Stomach (tissue), 9 donors: ENCODE data around the gene CBLC. TPM values are rescaled to one million over a fixed set of nuclear protein-coding genes. Genes with fewer than 3 reads are reported as not detected.

ENCODE experiments used
- DNase-seq, 2 donors: peaks; one replicate each; pipeline versions ENCODE4 v3.0.0 to v3.0.0-alpha.2; 2013 to 2019
- H3K27ac ChIP-seq, 5 donors: fragments of 200-600 bp in 4 of 5; sonication (generic) in 4 of 5; one replicate each; pipeline ENCODE4 v1.5.1; 2013 to 2019; ENCODE audit warnings: mild to moderate bottlenecking in 1 of 5, moderate library complexity in 1 of 5
- H3K27me3 ChIP-seq, 3 donors: fragments of 200-600 bp; sonication (generic); one replicate each; pipeline ENCODE4 v1.5.1; 2017 to 2019; ENCODE audit warnings: mixed run types in 1 of 3
- H3K36me3 ChIP-seq, 4 donors: fragments of 200-600 bp; sonication (generic); 1 replicate in 3 of 4; 2 replicates in 1 of 4; pipeline ENCODE4 v1.5.1; 2016 to 2019
- H3K4me1 ChIP-seq, 4 donors: fragments of 200-600 bp; sonication (generic); one replicate each; pipeline ENCODE4 v1.5.1; 2016 to 2019
- H3K4me3 ChIP-seq, 4 donors: fragments of 200-600 bp; sonication (generic) in 3 of 4; one replicate each; pipeline ENCODE4 v1.5.1; 2016 to 2019; ENCODE audit warnings: mild to moderate bottlenecking in 1 of 4
- H3K9me3 ChIP-seq, 4 donors: fragments of 200-600 bp; sonication (generic); one replicate each; pipeline ENCODE4 v1.5.1; 2016 to 2019
- EP300 ChIP-seq: sonication (generic); formaldehyde crosslinking; IDR thresholded peaks from one replicate; pipeline ENCODE4 v1.6.1; 2017; ENCODE audit warnings: antibody characterized with exemption
- POLR2A ChIP-seq, 4 donors: fragments of 450-650 bp; IDR thresholded peaks; one replicate each; pipeline ENCODE4 v1.6.1; 2016; ENCODE audit warnings: antibody characterized with exemption in 4 of 4, control low read depth in 2 of 4, mild to moderate bottlenecking in 1 of 4, moderate library complexity in 1 of 4
- POLR2AphosphoS5 ChIP-seq, 3 donors: sonication (generic); formaldehyde crosslinking; IDR thresholded peaks; one replicate each; pipeline ENCODE4 v1.6.1; 2016; ENCODE audit warnings: antibody characterized with exemption in 3 of 3
- WGBS, 5 donors: extraction: QIAGEN DNeasy Blood & Tissue Kit in 3 of 5; methylation state at CpG; one replicate each; pipeline versions ENCODE4 v1.1.5 to v1.1.7; 2013 to 2018; 5-methylcytosine and 5-hydroxymethylcytosine counted together
- intact Hi-C: fragments of 100-400 bp; cut with DNase I; formaldehyde crosslinking; loops from one replicate; pipeline ENCODE4 v1.15.1; 2023; ENCODE audit warnings: low total_unique reads
- polyA plus RNA-seq, 3 donors: library from polyadenylated mRNA; stranded (reverse); fragments of 200-250 nt; gene quantifications; one replicate each; pipeline ENCODE4 v1.2.3, GENCODE V29; 2013
- total RNA-seq, 5 donors: library from RNA; depleted of rRNA; stranded (reverse); fragments of >200 nt; gene quantifications; one replicate each; pipeline versions ENCODE4 v1.1.0 to v1.2.3, GENCODE V29; 2014 to 2016
- TF ChIP-seq, protein P1 (sequence below), 7 experiments: fragments of 450-650 bp in 4 of 7; fragments of 200-600 bp in 3 of 7; sonication (generic) in 3 of 7; IDR thresholded peaks; one replicate each; pipeline ENCODE4 v1.5.1; 2016 to 2019; ENCODE audit warnings: antibody characterized with exemption in 7 of 7, control low read depth in 2 of 7, mild to moderate bottlenecking in 1 of 7
- donor health status: healthy with polysubstance abuse.
- donor health status: Bipolar disorder and iron deficiency.
- donor health status: healthy.

Gene CBLC
- total and polyA plus RNA-seq, 8 donors: 13.2 to 178 (median 42.8) TPM

DNA sequence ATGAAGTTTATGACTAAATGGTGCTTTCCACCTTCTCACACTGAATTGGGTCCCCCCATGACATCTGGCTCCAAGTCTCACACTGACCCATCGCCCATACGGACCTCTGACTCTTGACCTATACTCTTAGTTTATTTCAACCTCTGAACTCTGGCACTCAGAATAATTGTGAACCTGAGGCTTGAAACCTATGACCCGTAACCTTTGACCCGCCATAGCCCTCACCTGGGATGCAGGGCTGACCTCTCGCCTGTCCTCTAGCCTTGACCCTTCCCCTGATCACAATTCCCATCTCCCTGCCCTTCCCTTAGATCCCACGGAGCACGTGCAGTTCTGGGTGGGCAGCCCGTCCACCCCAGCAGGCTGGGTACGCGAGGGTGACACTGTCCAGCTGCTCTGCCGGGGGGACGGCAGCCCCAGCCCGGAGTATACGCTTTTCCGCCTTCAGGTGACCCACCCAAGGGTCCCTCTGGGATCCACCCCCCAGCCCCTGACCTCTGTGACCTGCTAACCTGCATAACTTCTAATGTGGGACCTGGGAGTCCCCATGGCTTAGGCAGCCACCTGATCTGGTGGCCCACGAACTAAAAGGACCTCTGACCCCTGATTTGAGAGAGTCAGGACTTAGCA, 36.3 kb downstream of the CBLC start:
- intact Hi-C loops: no loop called here
- DNase-seq: no peak
- 89 to 96% (median 92%) methylated on average over 16 of the region's 16 CpGs for WGBS, 5 donors
- peaks cover 7 to 22% (median 15%) of the 10 kb centered on the region in 4 donors for H3K4me1 ChIP-seq
- H3K4me3 ChIP-seq: no peak overlapping the region
- H3K9me3 ChIP-seq: no peaks in the 10 kb centered on the region
- TF ChIP-seq EP300 (no peak), POLR2AphosphoS5 (IDR thresholded peaks at IDR 0.05) (no peak)
- TF ChIP-seq, protein P1, sequence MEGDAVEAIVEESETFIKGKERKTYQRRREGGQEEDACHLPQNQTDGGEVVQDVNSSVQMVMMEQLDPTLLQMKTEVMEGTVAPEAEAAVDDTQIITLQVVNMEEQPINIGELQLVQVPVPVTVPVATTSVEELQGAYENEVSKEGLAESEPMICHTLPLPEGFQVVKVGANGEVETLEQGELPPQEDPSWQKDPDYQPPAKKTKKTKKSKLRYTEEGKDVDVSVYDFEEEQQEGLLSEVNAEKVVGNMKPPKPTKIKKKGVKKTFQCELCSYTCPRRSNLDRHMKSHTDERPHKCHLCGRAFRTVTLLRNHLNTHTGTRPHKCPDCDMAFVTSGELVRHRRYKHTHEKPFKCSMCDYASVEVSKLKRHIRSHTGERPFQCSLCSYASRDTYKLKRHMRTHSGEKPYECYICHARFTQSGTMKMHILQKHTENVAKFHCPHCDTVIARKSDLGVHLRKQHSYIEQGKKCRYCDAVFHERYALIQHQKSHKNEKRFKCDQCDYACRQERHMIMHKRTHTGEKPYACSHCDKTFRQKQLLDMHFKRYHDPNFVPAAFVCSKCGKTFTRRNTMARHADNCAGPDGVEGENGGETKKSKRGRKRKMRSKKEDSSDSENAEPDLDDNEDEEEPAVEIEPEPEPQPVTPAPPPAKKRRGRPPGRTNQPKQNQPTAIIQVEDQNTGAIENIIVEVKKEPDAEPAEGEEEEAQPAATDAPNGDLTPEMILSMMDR (IDR thresholded peaks at IDR 0.05): no peak
- peaks cover 0 to 38% (median 27%) of the 10 kb centered on the region in 4 donors for H3K36me3 ChIP-seq
- H3K27me3 ChIP-seq: peaks cover 0 to 3% (median 0%) of the 10 kb centered on the region in 3 donors
- H3K27ac ChIP-seq: no peak overlapping the region

DNA sequence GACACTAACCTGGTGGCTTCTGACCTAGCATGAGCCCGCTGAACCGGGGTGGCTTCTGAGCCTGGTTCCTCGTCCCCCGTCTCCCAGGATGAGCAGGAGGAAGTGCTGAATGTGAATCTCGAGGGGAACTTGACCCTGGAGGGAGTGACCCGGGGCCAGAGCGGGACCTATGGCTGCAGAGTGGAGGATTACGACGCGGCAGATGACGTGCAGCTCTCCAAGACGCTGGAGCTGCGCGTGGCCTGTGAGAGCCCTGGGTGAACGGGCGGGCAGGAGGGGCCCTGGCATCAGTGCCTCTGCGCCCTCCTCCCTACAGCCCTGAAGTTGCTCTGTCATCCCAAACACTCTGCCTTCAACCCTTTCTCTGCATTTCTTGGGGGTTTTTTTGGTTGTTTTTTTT, 36.8 kb downstream of the CBLC start:
- 89 to 95% (median 92%) methylated on average over 15 to 17 of the region's 17 CpGs for WGBS, 5 donors

DNA sequence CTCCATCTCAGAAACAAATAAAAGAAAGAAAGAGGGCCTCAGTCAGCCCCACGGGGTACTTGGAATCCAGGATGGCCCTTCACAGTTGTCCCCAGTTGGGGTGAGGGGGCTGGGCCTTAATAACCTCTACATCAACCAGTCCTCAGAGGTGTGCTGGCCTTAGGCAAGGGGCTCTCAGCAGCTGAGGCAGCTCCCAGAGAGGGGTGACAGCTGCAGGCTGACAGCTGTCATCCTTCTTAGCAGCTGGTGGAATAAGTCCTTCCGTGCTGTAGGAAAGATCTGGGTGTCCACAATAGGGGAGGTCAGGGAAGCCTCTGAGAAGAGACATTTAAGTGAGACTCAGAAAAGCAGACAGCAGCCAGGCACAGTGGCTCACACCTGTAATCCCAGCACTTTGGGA, 38.6 kb downstream of the CBLC start:
- no peak for DNase-seq
- intact Hi-C loops: no loop called here
- TF ChIP-seq POLR2A (IDR thresholded peaks at IDR 0.05) (no peak), EP300 (no peak)
- H3K4me1 ChIP-seq: peaks cover 0 to 12% (median 10%) of the 10 kb centered on the region in 4 donors
- peaks cover 0 to 46% (median 32%) of the 10 kb centered on the region in 4 donors for H3K36me3 ChIP-seq
- no peaks in the 10 kb centered on the region for H3K9me3 ChIP-seq
- 64 to 84% (median 78%) methylated on average over 2 of the region's 2 CpGs for WGBS, 5 donors
- H3K27me3 ChIP-seq: peaks cover 0 to 4% (median 0%) of the 10 kb centered on the region in 3 donors
- no peak overlapping the region for H3K4me3 ChIP-seq
- no peak overlapping the region for H3K27ac ChIP-seq

More for the DNA sequence above, 36.8 kb downstream of the CBLC start:
- intact Hi-C loops: no loop called here
- Histone ChIP-seq H3K9me3 (no peaks in the 10 kb centered on the region), H3K27ac (no peak overlapping the region), H3K4me3 (no peak overlapping the region), H3K36me3 (peaks cover 0 to 43% (median 32%) of the 10 kb centered on the region in 4 donors), H3K27me3 (no peaks in the 10 kb centered on the region), H3K4me1 (peaks cover 3 to 16% (median 10%) of the 10 kb centered on the region in 4 donors)
- no peak for DNase-seq
- no peak for TF ChIP-seq POLR2A (IDR thresholded peaks at IDR 0.05)
- TF ChIP-seq EP300: no peak
- no peak for TF ChIP-seq POLR2AphosphoS5 (IDR thresholded peaks at IDR 0.05)
- TF ChIP-seq, protein P1 (IDR thresholded peaks at IDR 0.05): no peak

DNA sequence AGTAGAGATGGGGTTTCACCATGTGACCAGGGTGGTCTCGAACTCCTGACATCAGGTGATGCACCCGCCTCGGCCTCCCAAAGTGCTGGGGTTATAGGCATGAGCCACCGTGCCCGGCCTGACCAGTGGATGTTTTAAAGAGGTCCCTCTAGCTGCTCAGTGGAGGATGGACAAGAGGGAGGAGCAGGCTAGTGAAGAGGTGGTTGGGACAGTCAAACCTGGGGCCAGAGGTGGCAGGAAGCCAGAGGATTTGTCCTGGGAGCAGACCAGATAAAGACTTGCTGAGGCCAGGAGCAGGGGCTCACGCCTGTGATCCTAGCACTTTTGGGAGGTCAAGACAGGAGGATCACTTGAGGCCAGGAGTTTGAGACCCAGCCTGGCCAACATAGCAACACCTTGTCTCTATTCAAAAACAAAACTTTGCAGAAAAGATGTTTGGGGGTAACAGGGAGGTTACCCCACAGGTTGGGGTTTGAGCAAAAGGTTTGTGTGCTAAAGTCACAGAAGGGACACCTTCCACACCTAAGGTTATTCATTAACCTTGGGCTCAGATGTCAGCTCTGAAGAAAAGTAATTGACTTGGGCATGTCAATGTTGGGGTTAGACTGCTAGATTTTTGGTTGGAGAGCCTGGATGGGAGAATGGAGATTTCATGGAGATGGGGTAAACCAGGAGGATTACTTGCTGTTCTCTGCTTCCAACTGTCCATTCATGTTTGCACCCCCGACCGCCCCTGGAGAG, 40.2 kb downstream of the CBLC start:
- Histone ChIP-seq H3K9me3 (no peaks in the 10 kb centered on the region), H3K36me3 (peaks cover 0 to 43% (median 29%) of the 10 kb centered on the region in 4 donors), H3K27me3 (peaks cover 0 to 4% (median 0%) of the 10 kb centered on the region in 3 donors), H3K27ac (no peak overlapping the region), H3K4me3 (no peak overlapping the region), H3K4me1 (peaks cover 0 to 12% (median 10%) of the 10 kb centered on the region in 4 donors)
- DNase-seq: no peak
- intact Hi-C loops: no loop called here
- WGBS, 5 donors: 86 to 90% (median 88%) methylated on average over 4 to 8 of the region's 8 CpGs
- TF ChIP-seq, protein P1 (IDR thresholded peaks at IDR 0.05): no peak
- TF ChIP-seq POLR2A (IDR thresholded peaks at IDR 0.05) (no peak), POLR2AphosphoS5 (IDR thresholded peaks at IDR 0.05) (no peak), EP300 (no peak)
